HG02970 (cell line): Measurements from ENCODE around the gene LIFR.
A peak's percentile ranks its signal among the peaks of the same experiment; 100 is the strongest.

Source experiments
- ATAC-seq: cut with Tn5 transposase; IDR thresholded peaks from one replicate; pipeline ENCODE4 v1.9.1; 2021; ENCODE audit warnings: mild to moderate bottlenecking, moderate library complexity, moderate number of reproducible peaks; ENCODE audit not compliant: unreplicated experiment, low FRiP score

Gene LIFR

DNA sequence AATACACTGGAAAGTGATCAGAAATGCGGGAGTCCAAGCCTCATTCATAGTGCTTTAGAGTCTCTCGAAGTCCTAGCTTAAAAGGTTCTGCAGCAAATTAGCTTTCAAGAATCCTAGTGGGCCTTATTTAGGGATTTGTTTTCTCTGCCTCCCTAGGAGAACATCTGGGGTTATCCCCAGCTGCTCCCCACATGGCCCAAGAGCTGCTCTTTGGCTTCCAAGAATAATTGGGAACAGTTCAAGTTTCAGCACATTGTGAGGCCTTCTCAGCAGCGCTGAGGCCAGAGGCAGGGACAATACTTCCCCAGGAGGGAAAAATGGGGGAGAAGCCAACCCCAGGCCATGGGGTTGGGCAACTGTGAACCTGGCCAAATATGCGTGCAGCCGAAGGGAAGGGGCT lies 108.7 kb downstream of the LIFR start:
- no peak for ATAC-seq

DNA sequence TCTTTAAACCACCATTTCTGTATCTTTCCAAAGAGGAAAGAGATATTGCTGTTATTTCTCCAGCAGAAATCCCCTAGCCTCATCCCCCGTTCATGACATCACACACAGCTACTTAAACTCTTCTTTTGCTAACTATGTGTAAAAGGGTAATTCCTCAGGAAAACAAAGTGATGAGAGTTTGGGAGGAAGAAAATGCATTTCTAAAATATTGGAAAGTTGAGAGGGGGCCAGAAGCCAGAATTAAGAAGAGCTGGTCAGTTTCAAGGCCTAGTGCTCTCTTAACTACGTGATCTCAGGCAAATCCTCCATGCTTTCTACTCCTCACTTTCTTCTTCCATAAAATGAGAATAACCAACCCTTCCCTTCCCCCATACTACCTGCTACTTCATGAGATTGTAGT lies 109.4 kb downstream of the LIFR start:
- ATAC-seq: no peak

DNA sequence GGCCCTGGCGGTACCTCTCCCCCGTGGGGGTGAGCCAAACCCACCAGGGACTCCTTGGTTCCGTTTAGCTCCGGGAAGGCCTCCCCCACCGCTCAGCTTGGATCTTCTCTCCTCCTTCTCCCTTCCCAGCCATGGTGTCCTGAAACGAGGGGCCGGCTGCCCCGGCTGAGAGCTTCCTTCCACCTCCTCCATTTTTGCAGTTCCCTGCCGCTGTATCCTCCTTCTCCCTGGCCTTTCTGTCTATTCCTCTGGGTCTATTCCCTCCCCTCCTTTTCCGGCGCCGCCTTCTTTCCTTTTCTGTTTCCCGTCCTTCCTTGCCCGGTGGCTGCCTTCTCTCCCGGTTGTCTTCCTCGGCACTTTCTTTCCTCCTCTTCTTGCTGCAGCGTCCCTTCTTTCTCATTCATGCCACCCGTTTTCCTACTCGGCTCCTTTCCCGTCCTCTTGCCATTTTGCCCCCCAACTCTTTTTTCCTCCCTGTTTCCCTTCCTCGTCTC lies 110.4 kb downstream of the LIFR start:
- no peak for ATAC-seq

DNA sequence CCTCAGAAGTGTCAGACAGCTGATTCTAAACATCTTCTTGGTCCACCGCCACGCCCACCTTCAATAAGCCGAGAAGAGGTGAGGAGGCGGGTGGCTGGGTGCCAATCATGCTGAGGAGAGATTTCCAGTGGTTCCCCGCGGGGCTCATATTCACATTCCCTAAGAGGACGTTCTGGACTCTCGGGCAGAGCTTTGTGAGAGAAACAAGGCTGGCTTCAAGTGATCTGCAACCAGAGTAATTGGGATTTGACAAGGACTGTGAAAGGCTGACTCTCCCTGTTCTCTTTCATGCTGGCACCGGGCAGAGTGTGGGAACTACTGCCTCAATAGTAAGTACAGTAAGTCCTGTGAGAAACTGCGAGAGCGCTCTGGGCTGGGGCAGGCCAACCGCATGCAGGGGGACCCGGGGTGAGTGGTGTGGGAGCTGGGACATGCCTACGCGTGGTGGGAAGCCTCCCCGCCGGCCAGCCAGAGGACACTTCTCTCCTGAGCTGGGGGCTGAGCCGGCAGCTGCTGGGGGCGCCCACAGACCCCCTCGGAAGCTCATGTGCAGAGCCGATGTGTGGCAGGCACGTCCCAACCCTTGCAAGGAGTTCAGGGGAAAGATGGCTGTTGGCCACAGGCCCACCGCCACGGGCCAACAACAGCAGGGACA lies 110.9 kb downstream of the LIFR start:
- no peak for ATAC-seq

GRCh38 chr5:38443390-38443789 lies 113.1 kb downstream of the LIFR start:
- no peak for ATAC-seq

GRCh38 chr5:38442247-38442573 lies 114.2 kb downstream of the LIFR start:
- no peak for ATAC-seq

DNA sequence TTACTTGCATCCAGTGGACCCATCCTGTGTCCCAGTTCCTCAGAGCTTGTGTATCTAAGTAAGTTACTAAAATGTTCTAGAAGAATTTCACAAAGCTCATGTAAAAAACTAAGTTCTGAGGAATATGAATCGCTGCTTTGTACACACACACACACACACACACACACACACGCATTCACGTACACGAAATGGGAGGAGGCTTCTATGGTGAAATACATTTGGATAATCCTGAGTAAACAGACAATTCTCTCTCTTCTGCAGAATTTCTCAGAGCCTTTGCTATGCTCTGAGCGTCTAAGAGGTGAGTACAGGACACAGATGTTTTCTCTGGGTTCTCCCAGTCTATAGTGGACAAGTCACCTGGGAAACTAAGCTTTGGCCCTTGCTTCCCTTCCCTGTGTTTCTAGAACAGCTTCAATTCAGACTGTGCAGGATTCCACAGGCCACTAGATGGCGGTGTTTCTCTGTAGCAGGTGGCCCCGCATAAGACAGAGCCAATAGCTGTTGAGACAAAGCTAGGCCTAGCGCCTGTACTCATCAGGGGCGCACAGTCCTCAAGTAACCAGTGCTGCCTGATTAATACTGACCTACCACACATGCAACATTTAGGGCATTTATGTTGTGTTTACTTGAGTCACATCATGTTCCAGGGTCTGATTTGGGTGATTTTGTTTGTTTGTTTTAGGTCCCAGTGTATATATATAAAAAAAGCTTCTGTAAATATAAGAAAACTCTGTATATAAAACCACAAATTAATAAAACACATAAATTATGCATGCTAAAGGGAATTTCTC lies 114.8 kb downstream of the LIFR start:
- ATAC-seq: peak; percentile 98

- no peak for ATAC-seq
Measured at GRCh38 chr5:38438757-38439156, 117.7 kb downstream of the LIFR start.

DNA sequence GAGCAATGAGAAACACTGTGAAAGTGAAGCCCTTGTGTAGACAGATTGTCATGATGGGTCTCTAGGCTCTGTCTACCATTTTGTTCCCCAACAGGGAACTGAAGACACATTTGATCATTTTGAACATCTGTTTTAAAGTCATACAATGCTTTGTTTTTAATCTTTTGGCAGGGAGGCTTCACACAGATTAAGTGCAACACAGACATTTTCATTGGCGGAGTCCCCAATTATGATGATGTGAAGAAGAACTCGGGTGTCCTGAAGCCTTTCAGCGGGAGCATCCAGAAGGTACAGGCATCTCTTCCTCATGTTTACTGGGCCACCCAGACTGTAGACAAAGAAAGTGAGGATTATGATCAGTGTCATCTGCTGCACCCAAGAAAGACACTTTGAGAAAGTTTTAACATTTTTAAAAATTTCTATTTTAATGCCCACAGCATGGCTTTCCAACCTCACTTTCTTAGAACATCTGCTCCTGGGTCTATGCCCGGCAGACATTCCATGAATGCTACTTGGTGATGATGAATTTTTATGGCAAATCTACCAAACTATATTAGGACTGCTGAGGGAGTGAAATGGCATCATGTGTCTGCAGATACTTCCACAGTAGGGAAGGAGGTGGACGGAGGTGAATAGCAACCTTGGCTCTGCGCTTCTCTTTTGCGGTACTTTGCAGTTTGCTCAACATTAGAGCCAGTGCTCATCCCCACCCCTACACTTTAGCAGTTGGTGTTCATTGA lies 121.3 kb downstream of the LIFR start:
- ATAC-seq: no peak

DNA sequence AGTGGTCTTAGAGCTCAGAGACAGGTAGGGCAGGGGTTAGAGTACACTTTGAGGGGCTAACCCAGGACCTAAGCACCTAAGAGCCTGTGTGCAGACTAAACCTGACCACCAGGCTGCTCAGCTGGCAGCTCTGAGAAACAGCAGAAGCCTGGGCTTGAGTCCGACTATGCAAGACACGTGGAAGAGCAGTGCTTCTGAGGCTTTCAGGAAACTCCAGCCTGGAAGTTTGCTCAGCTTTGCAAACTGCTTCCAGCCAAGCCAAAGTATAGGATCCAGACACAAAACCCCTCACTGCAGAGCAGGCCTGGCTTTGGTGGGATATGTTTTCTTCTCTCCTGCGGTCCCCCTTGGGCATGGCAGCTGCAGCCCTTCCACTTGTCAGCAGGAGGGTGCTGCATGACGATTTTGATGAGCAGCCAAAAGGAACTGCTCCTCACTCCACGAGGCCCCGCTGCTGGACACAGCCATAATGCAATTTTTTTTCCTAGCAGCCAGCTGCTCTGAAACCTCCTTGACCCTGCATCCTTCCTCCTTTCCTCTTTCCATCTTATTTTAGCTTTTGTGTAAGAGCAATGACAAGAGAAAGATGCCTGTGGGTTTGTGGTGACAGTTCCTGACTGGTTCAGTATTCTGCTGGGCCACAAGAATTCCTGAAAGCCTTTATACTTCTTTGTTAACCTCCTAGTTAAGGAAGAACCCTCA lies 123.1 kb downstream of the LIFR start:
- ATAC-seq: no peak

- no peak for ATAC-seq
Measured at GRCh38 chr5:38431242-38431853, 125.1 kb downstream of the LIFR start.

DNA sequence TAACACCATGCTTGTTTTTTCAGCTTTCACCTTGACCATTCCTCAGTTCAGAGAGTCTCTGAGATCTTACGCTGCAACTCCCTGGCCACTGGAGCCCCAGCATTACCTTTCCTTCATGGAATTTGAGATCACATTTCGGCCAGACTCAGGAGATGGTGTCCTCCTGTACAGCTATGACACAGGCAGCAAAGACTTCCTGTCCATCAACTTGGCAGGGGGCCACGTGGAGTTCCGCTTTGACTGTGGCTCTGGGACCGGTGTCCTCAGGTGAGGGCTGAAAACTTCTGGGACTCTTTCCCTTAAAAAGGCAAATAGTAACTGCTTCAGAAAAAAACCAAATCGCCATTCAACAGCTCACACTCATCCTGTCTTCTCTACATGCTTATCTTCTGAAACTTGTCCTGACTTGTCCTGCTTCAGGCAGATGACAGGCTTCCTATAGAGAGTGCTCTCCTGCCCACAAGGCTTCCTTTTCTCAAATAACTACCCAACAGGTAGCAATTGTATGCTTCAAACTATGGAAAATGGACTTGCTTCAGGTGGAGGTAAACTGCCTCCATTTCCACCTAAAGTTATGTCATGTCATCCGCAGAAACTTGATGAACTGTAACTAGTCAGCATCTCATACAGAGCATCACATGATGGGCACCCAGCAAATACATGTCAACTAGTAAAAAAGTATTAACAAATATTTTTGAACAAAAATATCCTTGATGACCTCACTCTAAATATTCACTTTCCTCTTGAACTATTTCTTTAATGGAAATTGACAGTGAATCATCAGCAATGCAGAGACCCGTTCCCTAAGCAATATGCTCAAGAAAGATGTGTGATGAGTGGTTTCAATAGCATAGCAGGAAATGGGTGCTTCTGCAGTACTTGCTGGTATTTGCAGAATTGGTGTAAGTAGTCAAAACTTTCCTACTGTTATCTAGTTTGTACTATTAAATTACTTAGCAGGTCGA lies 129.2 kb downstream of the LIFR start:
- no peak for ATAC-seq

DNA sequence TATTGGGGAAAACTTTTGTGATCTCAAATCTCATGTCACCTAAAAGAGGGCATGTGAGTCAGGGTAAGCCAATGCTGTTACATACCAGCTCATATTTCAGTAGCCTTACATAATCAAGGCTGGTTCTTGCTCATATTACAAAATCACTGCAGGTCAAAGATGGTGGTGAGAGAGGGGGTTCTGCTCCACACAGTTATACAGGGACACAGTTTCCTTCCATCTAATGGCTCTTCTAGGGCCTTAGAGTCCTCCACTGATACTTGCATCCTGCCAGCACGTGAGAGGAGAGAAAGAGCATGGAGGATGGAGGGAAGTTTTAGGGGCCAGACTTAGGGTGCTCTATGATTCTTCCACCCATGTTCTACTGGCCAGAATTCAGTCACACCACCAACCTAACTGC lies 130.0 kb downstream of the LIFR start:
- no peak for ATAC-seq
